GM21526 (cell line): Measurements from ENCODE around the gene TRIM62.
"Not testable (repeated sequence)": the region's sequence is repeated elsewhere in the genome, so short reads cannot be mapped to it uniquely, and the experiment has no call there.

Source experiments
- ATAC-seq: cut with Tn5 transposase; IDR thresholded peaks from one replicate; pipeline ENCODE4 v1.9.1; 2021; ENCODE audit warnings: moderate library complexity; ENCODE audit not compliant: unreplicated experiment, low FRiP score

TRIM62 gene

GRCh38 chr1:33140153-33141149 is 41.4 kb downstream of the TRIM62 start:
- ATAC-seq: no peak

- ATAC-seq: no peak
These were observed 44.0 kb downstream of the TRIM62 start for GRCh38 chr1:33137800-33138199.

- not testable (repeated sequence) for ATAC-seq
These were observed 45.8 kb downstream of the TRIM62 start for GRCh38 chr1:33136041-33136440.

GRCh38 chr1:33133478-33134105 is 48.3 kb downstream of the TRIM62 start:
- no peak for ATAC-seq

- ATAC-seq: no peak
These were observed 49.3 kb downstream of the TRIM62 start for GRCh38 chr1:33132549-33132948.

GRCh38 chr1:33131191-33131590 is 50.7 kb downstream of the TRIM62 start:
- no peak for ATAC-seq

- ATAC-seq: no peak
These were observed 51.5 kb downstream of the TRIM62 start for GRCh38 chr1:33130297-33130696.

- no peak for ATAC-seq
These were observed 53.1 kb downstream of the TRIM62 start for GRCh38 chr1:33128781-33129180.

GRCh38 chr1:33127001-33127823 is 54.6 kb downstream of the TRIM62 start:
- peak; percentile 92 for ATAC-seq

- no peak for ATAC-seq
These were observed 55.3 kb downstream of the TRIM62 start for GRCh38 chr1:33126411-33127000.

- ATAC-seq: not testable (repeated sequence)
These were observed 57.2 kb downstream of the TRIM62 start for GRCh38 chr1:33124647-33125046.

GRCh38 chr1:33123266-33123665 is 58.6 kb downstream of the TRIM62 start:
- ATAC-seq: no peak

GRCh38 chr1:33122483-33123178 is 59.2 kb downstream of the TRIM62 start:
- ATAC-seq: no peak

GRCh38 chr1:33121728-33122127 is 60.1 kb downstream of the TRIM62 start:
- ATAC-seq: no peak

- ATAC-seq: no peak
These were observed 61.2 kb downstream of the TRIM62 start for GRCh38 chr1:33120436-33121231.

GRCh38 chr1:33119532-33120217 is 62.2 kb downstream of the TRIM62 start:
- no peak for ATAC-seq

- no peak for ATAC-seq
These were observed 62.8 kb downstream of the TRIM62 start for GRCh38 chr1:33119050-33119449.

- ATAC-seq: no peak
These were observed 63.6 kb downstream of the TRIM62 start for GRCh38 chr1:33118274-33118673.
